HepG2 (cell line): Measurements from ENCODE around the gene LRRFIP2. TPM values are rescaled to one million over a fixed set of nuclear protein-coding genes. Genes with fewer than 3 reads are reported as not detected.
"Not testable (repeated sequence)": the region's sequence is repeated elsewhere in the genome, so short reads cannot be mapped to it uniquely, and the experiment has no call there.

Experiments used
- ATAC-seq: fragments of 200-7000 bp; cut with Tn5 transposase; 3 replicates; pipeline ENCODE4 v1.9.1; 2020; ENCODE audit warnings: mild to moderate bottlenecking, moderate library complexity
- BruUV-seq: library from RNA; stranded (reverse); fragments of 400-500 nt; replicated peaks from 2 replicates; lab custom pipeline; 2021; lab: Mats Ljungman, UMichigan
- CTCF ChIA-PET: fragments of 300-600 bp; formaldehyde crosslinking; extraction: SDS; loops from one replicate; lab custom pipeline; 2021; ENCODE audit warnings: low total read pairs, inconsistent platforms, low intra/inter-chr PET ratio; lab: Yijun Ruan, JAX
- POLR2A ChIA-PET: fragments of 350-600 bp; sonication (Branson Sonifier 250); formaldehyde crosslinking; loops from one replicate; lab custom pipeline; 2020; ENCODE audit warnings: antibody characterized with exemption, inconsistent platforms; lab: Yijun Ruan, JAX
- DNase-seq: peaks from one replicate; pipeline ENCODE4 v3.0.0-alpha.2; 2015; ENCODE audit warnings: low spot score
- FAIRE-seq: peaks from 3 replicates; lab custom pipeline; 2011; peaks lifted over from hg19 to GRCh38; lab: Jason Lieb, UNC
- H2AFZ ChIP-seq: one replicate; pipeline ENCODE4 v1.6.1; 2011; ENCODE audit warnings: low read length, inconsistent platforms
- H3K27ac ChIP-seq: fragments of 300-600 bp; 3 replicates; pipeline ENCODE4 v1.8.0; 2011; ENCODE audit warnings: mixed run types, mild to moderate bottlenecking, mixed read lengths, low read length, inconsistent platforms; ENCODE audit not compliant: insufficient read depth; ENCODE audit errors: extremely low read length
- H3K27me3 ChIP-seq, 2 experiments: fragments of 200-600 bp in 1 of 2; 2 replicates in 1 of 2; 3 replicates in 1 of 2; pipeline versions ENCODE4 v1.6.0 to v1.8.0; 2011; ENCODE audit warnings: low read length in 2 of 2, mild to moderate bottlenecking in 2 of 2, moderate library complexity in 2 of 2, inconsistent platforms in 1 of 2; ENCODE audit not compliant: insufficient read depth in 2 of 2, control insufficient read depth in 1 of 2
- H3K36me3 ChIP-seq, 2 experiments: fragments of 200-600 bp in 1 of 2; replicated peaks in 1 of 2; 2 replicates in 1 of 2; 3 replicates in 1 of 2; pipeline versions ENCODE4 v1.5.1 to v1.8.0; 2011; ENCODE audit warnings: low read length in 2 of 2, inconsistent platforms in 1 of 2; ENCODE audit not compliant: insufficient read depth in 2 of 2, control insufficient read depth in 1 of 2
- H3K4me1 ChIP-seq: 2 replicates; pipeline ENCODE4 v1.5.1; 2012; ENCODE audit warnings: low read length, inconsistent platforms; ENCODE audit not compliant: insufficient read depth
- H3K4me2 ChIP-seq: 2 replicates; pipeline ENCODE4 v1.6.0; 2011; ENCODE audit warnings: low read depth, low read length, inconsistent platforms
- H3K4me3 ChIP-seq, 3 experiments: fragments of 200-600 bp in 1 of 3; sonication (generic), shearing (Covaris generic) in 1 of 3; replicated peaks in 1 of 3; 2 replicates each; pipeline ENCODE4 v1.5.1; 2011 to 2016; ENCODE audit warnings: low read length in 3 of 3, inconsistent platforms in 2 of 3, low read depth in 2 of 3, mild to moderate bottlenecking in 2 of 3, control low read depth in 1 of 3, mixed read lengths in 1 of 3; ENCODE audit not compliant: insufficient read depth in 1 of 3
- H3K79me2 ChIP-seq: one replicate; pipeline ENCODE4 v1.6.1; 2011; ENCODE audit warnings: low read length, inconsistent platforms; ENCODE audit not compliant: insufficient read depth
- H3K9ac ChIP-seq: 2 replicates; pipeline ENCODE4 v1.6.0; 2011; ENCODE audit warnings: mild to moderate bottlenecking, low read depth, low read length, inconsistent platforms; ENCODE audit not compliant: insufficient read depth
- H3K9me3 ChIP-seq: 2 replicates; pipeline ENCODE4 v1.5.1; 2012; ENCODE audit warnings: mild to moderate bottlenecking, low read length
- H4K20me1 ChIP-seq: 2 replicates; pipeline ENCODE4 v1.6.0; 2011; ENCODE audit warnings: inconsistent platforms, mild to moderate bottlenecking, low read length, moderate library complexity; ENCODE audit not compliant: insufficient read depth
- AKAP8 ChIP-seq: sonication (generic); formaldehyde crosslinking; IDR thresholded peaks from 2 replicates; pipeline ENCODE4 v1.5.1; 2020; ENCODE audit warnings: mild to moderate bottlenecking, missing genetic modification reagents
- GMEB1 ChIP-seq: sonication (generic); formaldehyde crosslinking; IDR thresholded peaks from 2 replicates; pipeline ENCODE4 v1.5.1; 2020; ENCODE audit warnings: missing genetic modification reagents, mild to moderate bottlenecking, borderline replicate concordance
- SAP130 ChIP-seq: IDR thresholded peaks from 2 replicates; pipeline ENCODE4 v1.6.1; 2016; ENCODE audit warnings: low read depth
- SIN3B ChIP-seq: fragments of 150-350 bp; IDR thresholded peaks from 2 replicates; pipeline ENCODE4 v1.6.1; 2014; ENCODE audit warnings: low read length
- SMAD3 ChIP-seq: sonication (generic); formaldehyde crosslinking; IDR thresholded peaks from 2 replicates; pipeline ENCODE4 v1.4.0; 2020; ENCODE audit warnings: missing genetic modification reagents
- STAT5B ChIP-seq: sonication (generic); formaldehyde crosslinking; IDR thresholded peaks from 2 replicates; pipeline ENCODE4 v1.4.0; 2020; ENCODE audit warnings: missing genetic modification reagents
- TEAD3 ChIP-seq: optimal IDR thresholded peaks from 2 replicates; pipeline ENCODE3; 2016; ENCODE audit warnings: borderline replicate concordance
- ZNF33B ChIP-seq: sonication (generic); formaldehyde crosslinking; IDR thresholded peaks from 2 replicates; pipeline ENCODE4 v1.5.1; 2020; ENCODE audit warnings: mild to moderate bottlenecking, missing genetic modification reagents
- ZNF652 ChIP-seq: IDR thresholded peaks from 2 replicates; pipeline ENCODE4 v1.6.1; 2016; ENCODE audit warnings: low read depth, borderline replicate concordance
- ZSCAN20 ChIP-seq: sonication (generic); formaldehyde crosslinking; IDR thresholded peaks from 2 replicates; pipeline ENCODE4 v1.4.0; 2020; ENCODE audit warnings: missing genetic modification reagents, mild to moderate bottlenecking, borderline replicate concordance
- WGBS: methylation state at CpG from one replicate; pipeline ENCODE4 v1.1.6; 2017; ENCODE audit warnings: low lambda C conversion rate; 5-methylcytosine and 5-hydroxymethylcytosine counted together
- in situ Hi-C: cut with HindIII; loops from 2 replicates; pipeline ENCODE4 v1.10.0; 2017; ENCODE audit warnings: low pct_unique_long_range_greater_than_20kb; ENCODE audit not compliant: extremely low pct_ligation_motif_present
- intact Hi-C: fragments of 100-400 bp; cut with micrococcal nuclease; formaldehyde crosslinking; loops from one replicate; pipeline ENCODE4 v1.10.0; 2022; ENCODE audit not compliant: unreplicated experiment
- polyA plus RNA-seq, 8 experiments: library from polyadenylated mRNA; depleted of rRNA in 3 of 8; stranded (reverse) in 7 of 8; unstranded in 1 of 8; fragments of >200 nt; fragmentation: Illumina TruSeq in 4 of 8; extraction: Trizol in 4 of 8; gene quantifications; 2 replicates each; pipeline versions ENCODE4 v1.2.1 to v1.2.3, GENCODE V29; 2011 to 2016; ENCODE audit warnings: low read depth in 4 of 8, missing spikeins in 1 of 8, mixed read lengths in 1 of 8; ENCODE audit not compliant: insufficient read depth in 1 of 8
- total RNA-seq, 5 experiments: library from RNA; depleted of rRNA; stranded (reverse); fragments of >200 nt; fragmentation: Illumina TruSeq; extraction: Trizol; gene quantifications; 2 replicates each; pipeline ENCODE4 v1.2.3, GENCODE V29; 2016; ENCODE audit warnings: low read depth in 1 of 5
- TF ChIP-seq, protein P1 (sequence below): sonication (generic); formaldehyde crosslinking; IDR thresholded peaks from 2 replicates; pipeline ENCODE4 v1.4.0; 2020; ENCODE audit warnings: missing genetic modification reagents

Gene LRRFIP2
- total and polyA plus RNA-seq, 2 of the 13 experiments (the other 11 are each of a cell fraction or from before 2014, with no cell fraction given), result 13.5 to 32.2 TPM

DNA sequence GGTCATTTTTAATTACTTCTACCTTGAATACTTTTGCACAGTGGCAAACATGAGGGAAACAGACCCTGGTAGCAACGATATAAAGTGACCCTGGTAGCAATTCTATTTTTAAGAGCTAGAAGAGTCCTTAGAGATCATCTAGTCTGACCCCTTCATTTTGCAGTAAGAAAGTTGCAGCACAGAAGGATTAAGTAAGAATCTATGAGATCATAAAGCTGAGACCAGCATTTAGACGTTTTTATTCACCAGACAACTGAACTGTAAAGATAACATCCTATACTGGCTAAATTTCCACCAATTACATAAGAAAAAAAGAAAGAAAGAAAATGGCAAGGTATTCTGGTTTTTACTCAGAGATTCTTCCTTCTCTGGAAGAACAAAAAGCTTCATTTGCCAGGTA, 49.9 kb downstream of the LRRFIP2 start:
- no TSS peak for BruUV-seq
- WGBS, result 87% methylated on average over 2 of the region's 2 CpGs
- no peaks in the 10 kb centered on the region; a peak in 1 of 5 replicates for H3K36me3 ChIP-seq
- H3K27ac ChIP-seq, result no peak overlapping the region
- no peak overlapping the region for H2AFZ ChIP-seq
- intact Hi-C loops (no loop called here), in situ Hi-C loops (no loop called here)
- H3K4me1 ChIP-seq, result peaks cover 34% of the 10 kb centered on the region
- FAIRE-seq, result no peak
- ChIA-PET CTCF (no interaction called here), POLR2A (no interaction called here)
- no peaks in the 10 kb centered on the region for H3K9me3 ChIP-seq
- no peak for ATAC-seq
- no peak for DNase-seq
- no peak overlapping the region for H3K9ac ChIP-seq
- no peak overlapping the region for H3K4me2 ChIP-seq
- TF ChIP-seq SAP130, result no peak
- TF ChIP-seq GMEB1 (CRISPR knock-in tag), result no peak
- H3K4me3 ChIP-seq, result no peak overlapping the region
- peaks cover 2% of the 10 kb centered on the region for H3K79me2 ChIP-seq
- H4K20me1 ChIP-seq, result no peaks in the 10 kb centered on the region
- H3K27me3 ChIP-seq, result no peaks in the 10 kb centered on the region; a peak in 1 of 5 replicates

- Histone ChIP-seq H3K4me3 (no peak overlapping the region), H4K20me1 (no peaks in the 10 kb centered on the region), H3K79me2 (no peaks in the 10 kb centered on the region), H3K9ac (no peak overlapping the region), H3K4me2 (no peak overlapping the region), H3K27me3 (no peaks in the 10 kb centered on the region; a peak in 1 of 5 replicates), H2AFZ (no peak overlapping the region), H3K27ac (no peak overlapping the region), H3K36me3 (no peaks in the 10 kb centered on the region; a peak in 1 of 5 replicates), H3K9me3 (no peaks in the 10 kb centered on the region), H3K4me1 (peaks cover 34% of the 10 kb centered on the region)
- WGBS, result 95% methylated on average over 7 of the region's 7 CpGs
- intact Hi-C loops (no loop called here), in situ Hi-C loops (no loop called here)
- BruUV-seq, result no TSS peak
- CTCF ChIA-PET, result no interaction called here
- ATAC-seq, result no peak
- no peak for DNase-seq
- POLR2A ChIA-PET, result no interaction called here
- TF ChIP-seq SMAD3 (CRISPR knock-in tag) (no peak), SIN3B (no peak), ZNF652 (CRISPR knock-in tag) (no peak), TEAD3 (no peak), ZNF33B (no peak), ZSCAN20 (CRISPR knock-in tag) (no peak), AKAP8 (CRISPR knock-in tag) (no peak), STAT5B (CRISPR knock-in tag) (no peak)
- TF ChIP-seq, protein P1, sequence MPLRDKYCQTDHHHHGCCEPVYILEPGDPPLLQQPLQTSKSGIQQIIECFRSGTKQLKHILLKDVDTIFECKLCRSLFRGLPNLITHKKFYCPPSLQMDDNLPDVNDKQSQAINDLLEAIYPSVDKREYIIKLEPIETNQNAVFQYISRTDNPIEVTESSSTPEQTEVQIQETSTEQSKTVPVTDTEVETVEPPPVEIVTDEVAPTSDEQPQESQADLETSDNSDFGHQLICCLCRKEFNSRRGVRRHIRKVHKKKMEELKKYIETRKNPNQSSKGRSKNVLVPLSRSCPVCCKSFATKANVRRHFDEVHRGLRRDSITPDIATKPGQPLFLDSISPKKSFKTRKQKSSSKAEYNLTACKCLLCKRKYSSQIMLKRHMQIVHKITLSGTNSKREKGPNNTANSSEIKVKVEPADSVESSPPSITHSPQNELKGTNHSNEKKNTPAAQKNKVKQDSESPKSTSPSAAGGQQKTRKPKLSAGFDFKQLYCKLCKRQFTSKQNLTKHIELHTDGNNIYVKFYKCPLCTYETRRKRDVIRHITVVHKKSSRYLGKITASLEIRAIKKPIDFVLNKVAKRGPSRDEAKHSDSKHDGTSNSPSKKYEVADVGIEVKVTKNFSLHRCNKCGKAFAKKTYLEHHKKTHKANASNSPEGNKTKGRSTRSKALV (CRISPR knock-in tag), result no peak
- FAIRE-seq, result no peak
These were observed 51.1 kb downstream of the LRRFIP2 start for GRCh38 chr3:37123292-37123691.

- H4K20me1 ChIP-seq, H3K79me2 ChIP-seq, H3K36me3 ChIP-seq, BruUV-seq, H3K9ac ChIP-seq, H3K27ac ChIP-seq, H2AFZ ChIP-seq, H3K27me3 ChIP-seq, POLR2A ChIA-PET, intact Hi-C loops, in situ Hi-C loops, CTCF ChIA-PET, ATAC-seq, H3K4me3 ChIP-seq, H3K9me3 ChIP-seq, H3K4me2 ChIP-seq, DNase-seq, FAIRE-seq: not testable (repeated sequence)
- WGBS, result 97% methylated on average over 6 of the region's 6 CpGs
- peaks cover 32% of the 10 kb centered on the region for H3K4me1 ChIP-seq
These were observed 52.3 kb downstream of the LRRFIP2 start for GRCh38 chr3:37122069-37122468.
